Fibroblast of villous mesenchyme (primary cell): ENCODE measurements around the gene COMMD1. TPM values are rescaled to one million over a fixed set of nuclear protein-coding genes. Genes with fewer than 3 reads are reported as not detected.
A peak's percentile ranks its signal among the peaks of the same experiment; 100 is the strongest.

ENCODE experiments used
- DNase-seq: peaks from one replicate; pipeline ENCODE4 v3.0.0-alpha.2; 2010; ENCODE audit warnings: low read depth
- H3K4me3 ChIP-seq: 2 replicates; pipeline ENCODE4 v1.5.1; 2011; ENCODE audit warnings: low read depth, mild to moderate bottlenecking, low read length
- CTCF ChIP-seq: IDR thresholded peaks from 2 replicates; pipeline ENCODE4 v1.5.1; 2012; ENCODE audit warnings: low read depth, mild to moderate bottlenecking, low read length; ENCODE audit not compliant: insufficient read depth
- total RNA-seq: library from RNA; depleted of rRNA; stranded (reverse); fragments of >200 nt; gene quantifications from 2 replicates; pipeline ENCODE4 v1.2.3, GENCODE V29; 2012

COMMD1 gene
- total RNA-seq, 1 donor: 59.2 TPM

- no peak overlapping the region for H3K4me3 ChIP-seq
- no peak for DNase-seq
- no peak for TF ChIP-seq CTCF
Observed at GRCh38 chr2:61943251-61943650, 37.8 kb downstream of the COMMD1 start.

- no peak overlapping the region for H3K4me3 ChIP-seq
- DNase-seq: no peak
- no peak for TF ChIP-seq CTCF
Observed at GRCh38 chr2:61946666-61947065, 41.2 kb downstream of the COMMD1 start.

GRCh38 chr2:61948661-61949457, 43.4 kb downstream of the COMMD1 start:
- no peak for TF ChIP-seq CTCF
- H3K4me3 ChIP-seq: no peak overlapping the region
- no peak for DNase-seq

GRCh38 chr2:61949458-61949713, 43.9 kb downstream of the COMMD1 start:
- TF ChIP-seq CTCF: no peak
- DNase-seq: no peak
- H3K4me3 ChIP-seq: no peak overlapping the region

- DNase-seq: peak; percentile 70
- no peak for TF ChIP-seq CTCF
- H3K4me3 ChIP-seq: no peak overlapping the region
Observed at GRCh38 chr2:61949714-61950560, 44.5 kb downstream of the COMMD1 start.

- H3K4me3 ChIP-seq: no peak overlapping the region
- no peak for DNase-seq
- TF ChIP-seq CTCF: no peak
Observed at GRCh38 chr2:61950571-61951315, 45.3 kb downstream of the COMMD1 start.
